ENCODE measurements around the gene NFYB.
"Not testable (repeated sequence)": the region's sequence is repeated elsewhere in the genome, so short reads cannot be mapped to it uniquely, and the experiment has no call there.

NFYB gene

DNA sequence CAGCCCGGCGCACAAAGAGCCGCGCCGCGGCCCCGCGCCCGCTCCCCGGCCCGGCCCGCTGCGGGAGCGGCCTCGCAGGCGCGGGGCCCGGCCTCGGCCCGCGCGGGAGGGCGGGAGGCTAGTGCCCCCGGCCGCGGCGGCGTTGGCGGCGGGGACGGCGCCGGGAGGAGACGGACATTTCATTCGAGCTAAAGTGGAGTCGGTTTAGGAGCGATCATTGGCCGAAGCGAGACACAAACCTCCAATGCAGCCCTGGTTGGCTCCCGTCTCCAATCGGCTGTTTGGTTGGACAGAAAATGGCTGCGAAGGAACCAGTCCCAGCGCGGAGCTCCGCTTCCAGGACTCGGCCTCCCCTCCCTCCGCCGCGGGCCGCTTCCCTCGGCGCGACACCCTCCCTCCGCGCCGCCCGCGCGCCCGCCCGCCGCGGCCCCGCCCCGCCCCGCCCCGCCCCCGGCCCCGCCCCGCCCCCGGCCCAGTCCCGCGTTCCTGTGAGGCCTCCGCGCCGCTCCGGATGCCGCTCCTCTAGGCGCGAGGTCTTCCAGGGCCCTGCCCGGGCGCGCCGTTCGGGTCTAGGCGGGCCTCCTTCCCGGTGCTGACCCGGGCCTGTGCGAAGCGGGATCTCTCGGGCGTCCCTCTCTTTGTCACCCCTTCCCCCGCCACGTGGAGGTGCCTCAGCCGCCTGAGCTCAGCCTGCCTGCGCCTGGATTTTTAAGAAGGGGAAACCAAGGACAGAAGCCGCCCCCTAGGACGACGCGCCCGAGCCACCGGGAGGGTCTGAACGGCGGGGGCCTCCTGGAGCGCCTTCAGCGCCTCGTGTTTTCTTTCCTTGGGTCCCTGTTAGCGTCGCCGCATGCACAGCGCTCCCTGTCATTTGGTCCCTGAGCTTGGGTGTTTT, at the start of gene NFYB:
Gene NFYB (minus strand): TSS at position 309 of the 895 bp plus-strand sequence. CDS start 2,757 bp downstream, outside the sequence.
- CTCF ChIA-PET, result interaction anchor here (0.6 to 1.0 kb wide), 2 partner anchors 29 to 46 kb away, joined by 3 to 5 read pairs; no protein-coding TSS in a partner anchor
- peaks cover 30% of the 10 kb centered on the region for H3K27me3 Mint-ChIP-seq
- peaks cover 27% of the 10 kb centered on the region for H3K4me1 Mint-ChIP-seq
- DNase-seq, result peak; percentile 96
- peak within 1 kb of the TSS; percentile 92 for H3K4me3 Mint-ChIP-seq
- H3K9me3 Mint-ChIP-seq, result no peaks in the 10 kb centered on the region
- H3K27ac Mint-ChIP-seq, result peak within 1 kb of the TSS; percentile 95
- H3K36me3 Mint-ChIP-seq, result peaks cover 3% of the 10 kb centered on the region

DNA sequence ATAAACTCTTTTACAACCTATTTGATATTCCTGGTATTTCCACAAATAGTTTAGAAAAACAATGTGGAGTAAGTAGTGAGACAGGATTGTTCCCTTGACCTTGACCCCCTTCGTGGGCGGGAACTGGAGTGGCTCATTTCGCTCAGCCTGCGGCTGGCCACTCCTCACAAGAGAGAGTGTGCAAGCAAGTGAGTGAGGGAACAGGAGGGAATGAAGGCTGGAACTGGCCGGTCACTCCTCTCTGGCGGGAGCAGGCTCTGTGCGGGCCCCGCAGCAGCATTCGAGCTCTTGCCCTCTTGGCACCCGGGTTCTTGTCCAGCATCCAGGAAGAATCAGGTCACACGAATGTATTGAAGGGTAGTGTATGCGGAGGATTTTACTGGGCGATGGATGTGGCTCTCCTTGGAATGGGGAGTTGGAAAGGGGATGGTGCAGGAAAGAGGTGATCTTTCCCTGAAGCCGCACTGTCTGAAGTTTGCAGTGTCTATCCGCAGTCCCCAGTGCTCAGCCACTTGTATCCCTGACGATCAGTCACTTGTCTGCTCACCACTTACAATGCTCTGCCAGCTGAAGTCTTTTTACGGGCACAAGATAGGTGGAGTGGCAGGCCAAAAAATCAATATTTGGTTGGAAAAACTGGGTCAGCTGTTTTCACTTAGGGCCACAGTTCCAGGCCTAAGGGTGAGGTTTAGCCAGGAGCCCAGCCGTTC, 49.6 kb upstream of the NFYB start:
- Mint-ChIP-seq H3K4me3 (no peak overlapping the region), H3K9me3 (no peaks in the 10 kb centered on the region), H3K27me3 (peaks cover 21% of the 10 kb centered on the region), H3K36me3 (no peaks in the 10 kb centered on the region), H3K4me1 (no peaks in the 10 kb centered on the region), H3K27ac (no peak overlapping the region)
- CTCF ChIA-PET, result interaction anchor here (0.7 kb wide), 1 partner anchor 79 kb away, joined by 5 read pairs; no protein-coding TSS in a partner anchor
- no peak for DNase-seq

DNA sequence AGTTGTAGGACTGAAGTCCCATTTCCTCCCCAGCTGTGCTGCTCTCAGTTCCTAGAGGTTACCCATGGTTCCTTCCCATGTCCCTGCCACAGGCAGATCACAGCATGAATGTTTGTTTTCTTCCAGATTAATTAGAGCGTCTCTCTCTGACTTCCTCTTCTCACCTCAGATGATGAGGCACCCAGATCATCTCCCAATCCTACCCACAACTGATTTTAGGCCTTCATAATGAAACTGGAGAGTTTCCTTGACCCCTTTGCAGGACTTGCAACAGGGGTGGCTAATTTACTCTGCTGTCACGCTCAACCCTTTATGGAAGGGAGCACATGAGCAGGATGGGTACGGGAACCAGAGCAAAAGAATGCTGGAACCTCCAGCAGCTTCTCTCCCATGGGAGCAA, 45.4 kb upstream of the NFYB start:
- H3K27ac Mint-ChIP-seq, result no peak overlapping the region
- no peak overlapping the region for H3K4me3 Mint-ChIP-seq
- no peaks in the 10 kb centered on the region for H3K4me1 Mint-ChIP-seq
- H3K36me3 Mint-ChIP-seq, result no peaks in the 10 kb centered on the region
- H3K27me3 Mint-ChIP-seq, result peaks cover 31% of the 10 kb centered on the region
- H3K9me3 Mint-ChIP-seq, result no peaks in the 10 kb centered on the region
- no peak for DNase-seq
- CTCF ChIA-PET, result interaction anchor here (0.7 to 1.2 kb wide), 2 partner anchors 46 to 62 kb away, joined by 3 read pairs; partner anchors contain the start of gene NFYB

DNA sequence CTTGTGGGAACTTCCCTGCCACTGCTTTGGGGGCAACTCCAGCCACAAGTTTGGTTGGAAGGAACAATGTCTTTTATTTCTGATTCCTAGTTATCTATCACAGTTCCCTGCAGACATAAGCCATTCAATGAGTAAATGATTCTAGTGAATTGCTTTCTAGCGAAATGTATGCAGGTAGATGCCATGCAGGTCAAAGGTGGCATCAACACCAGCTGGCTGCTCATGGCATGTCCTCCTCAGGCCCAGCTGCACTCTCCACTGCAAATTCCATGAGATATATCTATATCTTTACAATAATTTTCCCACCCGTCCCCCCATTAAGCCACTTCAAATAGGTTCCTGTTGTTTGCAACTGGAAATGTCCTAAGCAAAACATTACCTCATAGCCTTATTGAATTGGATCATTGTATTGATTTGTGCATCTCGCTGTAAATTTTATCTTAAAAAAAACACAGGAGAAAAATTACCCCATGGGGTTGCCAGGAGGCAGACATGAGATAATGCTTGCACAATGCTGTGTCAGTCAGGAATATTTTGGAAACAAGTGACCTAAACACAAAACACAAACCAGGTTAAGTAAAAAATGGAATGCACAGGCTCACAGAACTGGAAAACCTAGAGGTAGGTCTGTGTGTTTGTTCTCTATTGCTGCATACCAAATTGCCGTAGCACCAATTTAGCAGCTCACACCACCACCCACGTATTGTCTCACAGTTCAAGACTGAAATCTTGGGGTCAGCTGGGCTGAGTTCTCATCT, 44.8 kb upstream of the NFYB start:
- CTCF ChIA-PET, result no interaction called here
- Mint-ChIP-seq H3K36me3 (no peaks in the 10 kb centered on the region), H3K4me1 (peaks cover 4% of the 10 kb centered on the region)

DNA sequence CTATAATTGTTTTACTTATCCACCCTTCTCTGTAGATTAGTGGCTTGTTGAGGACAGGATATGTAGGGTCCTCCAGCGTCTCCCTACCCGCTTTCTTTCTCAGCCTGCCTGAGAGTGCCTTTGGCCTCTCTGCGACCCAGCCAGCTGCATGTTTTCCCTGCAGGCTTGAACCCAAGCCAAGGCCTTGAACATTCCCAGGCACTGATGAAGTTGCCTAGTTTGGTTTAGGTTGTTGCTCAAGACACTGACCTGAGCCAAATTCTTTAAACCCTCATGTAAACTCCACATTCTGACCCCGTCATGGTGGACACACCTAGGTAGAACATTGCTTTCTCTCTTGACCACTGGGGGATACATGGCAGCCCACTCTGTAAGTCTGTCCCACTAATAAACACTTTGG, 44.1 kb upstream of the NFYB start:
- Mint-ChIP-seq H3K36me3 (no peaks in the 10 kb centered on the region), H3K4me3 (no peak overlapping the region), H3K27ac (no peak overlapping the region), H3K4me1 (peaks cover 10% of the 10 kb centered on the region), H3K9me3 (no peaks in the 10 kb centered on the region), H3K27me3 (peaks cover 42% of the 10 kb centered on the region)
- CTCF ChIA-PET, result no interaction called here
- DNase-seq, result no peak

More for the DNA sequence above, 44.8 kb upstream of the NFYB start:
- Mint-ChIP-seq H3K4me3 (no peak overlapping the region), H3K9me3 (no peaks in the 10 kb centered on the region), H3K27ac (no peak overlapping the region), H3K27me3 (peaks cover 37% of the 10 kb centered on the region)
- no peak for DNase-seq

DNA sequence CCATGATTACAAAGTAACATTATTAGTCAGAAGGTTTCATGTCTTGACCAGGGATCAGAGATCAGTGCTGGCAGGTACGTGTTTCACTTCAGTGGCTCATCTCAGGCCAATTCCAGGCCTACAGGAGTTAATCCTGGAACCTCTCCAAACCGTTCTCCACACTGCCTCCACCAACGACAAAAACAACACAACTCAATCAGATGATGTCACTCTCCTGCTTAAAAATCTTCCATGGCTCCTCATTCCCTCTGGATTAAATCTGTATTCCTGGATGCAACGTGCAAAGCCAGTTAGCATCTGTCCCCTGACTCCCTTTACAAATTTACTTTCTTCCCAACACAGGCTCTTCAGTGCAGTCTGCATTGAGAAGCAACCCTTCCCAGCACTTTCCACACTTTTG, 43.3 kb upstream of the NFYB start:
- CTCF ChIA-PET, result no interaction called here
- no peak for DNase-seq
- no peak overlapping the region for H3K27ac Mint-ChIP-seq
- peaks cover 43% of the 10 kb centered on the region for H3K27me3 Mint-ChIP-seq
- H3K4me1 Mint-ChIP-seq, result peaks cover 10% of the 10 kb centered on the region
- H3K9me3 Mint-ChIP-seq, result no peaks in the 10 kb centered on the region
- H3K36me3 Mint-ChIP-seq, result no peaks in the 10 kb centered on the region
- no peak overlapping the region for H3K4me3 Mint-ChIP-seq

DNA sequence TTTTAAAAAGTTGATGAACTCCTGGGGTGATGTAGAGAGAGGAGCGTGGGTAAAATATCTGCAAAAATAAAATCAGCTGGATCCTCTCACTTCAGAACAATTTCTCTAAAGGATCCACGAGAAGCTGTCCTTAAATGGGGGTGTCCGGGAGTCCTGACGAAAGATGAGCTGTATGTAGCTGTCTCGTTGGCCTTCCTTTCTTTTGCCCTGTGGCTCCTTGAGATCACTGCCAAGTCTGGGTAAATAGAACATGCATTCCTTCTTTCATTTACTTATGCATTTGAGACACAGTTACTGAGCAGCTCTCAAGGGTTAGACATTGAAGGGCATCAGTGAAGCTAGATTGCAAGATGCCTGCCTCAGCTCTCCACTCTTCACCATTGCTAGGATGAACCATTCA, 42.4 kb upstream of the NFYB start:
- Mint-ChIP-seq H3K27me3 (peaks cover 42% of the 10 kb centered on the region), H3K27ac (no peak overlapping the region), H3K9me3 (no peaks in the 10 kb centered on the region), H3K36me3 (no peaks in the 10 kb centered on the region), H3K4me1 (peaks cover 10% of the 10 kb centered on the region), H3K4me3 (no peak overlapping the region)
- CTCF ChIA-PET, result no interaction called here
- DNase-seq, result no peak

DNA sequence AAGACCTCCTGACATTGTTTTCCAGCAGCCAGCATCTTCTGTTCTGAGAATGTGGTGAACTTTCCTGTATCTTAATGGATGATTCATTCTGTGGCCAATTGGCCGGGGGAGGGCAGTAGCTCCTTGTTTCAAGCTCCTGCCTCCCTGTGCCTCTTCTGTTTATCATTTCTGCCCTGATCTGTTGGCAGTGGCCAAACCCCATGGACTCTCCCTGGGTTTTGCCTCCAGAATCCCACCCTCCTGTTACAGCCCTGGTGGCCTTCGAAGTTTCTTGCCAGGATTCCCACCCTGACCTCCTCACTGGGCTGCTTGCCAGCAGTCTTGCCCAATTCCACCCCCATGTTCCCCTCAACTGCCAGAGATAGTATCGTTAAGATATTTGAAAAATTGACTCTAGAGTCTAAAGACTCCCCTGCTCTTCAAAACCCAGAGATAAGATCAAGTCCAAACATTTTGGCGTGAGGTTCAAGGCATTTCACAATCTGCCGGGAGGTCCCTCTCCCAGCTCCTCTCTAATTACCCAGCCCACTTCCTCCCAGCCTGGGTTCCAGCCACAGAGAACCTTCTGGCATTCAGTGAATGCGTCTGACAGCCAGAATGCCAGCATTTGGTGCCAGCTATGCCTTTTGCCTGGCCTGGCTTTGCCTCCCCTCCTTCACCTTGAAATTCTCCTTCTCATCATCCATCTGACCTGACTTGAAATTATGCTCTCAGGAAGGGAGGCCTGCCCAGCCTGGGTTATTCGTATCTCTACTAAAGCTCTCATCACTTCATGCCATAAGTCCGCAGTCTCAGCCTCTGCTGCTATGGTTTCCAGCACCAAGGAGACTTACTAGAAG, 39.9 kb upstream of the NFYB start:
- CTCF ChIA-PET, result no interaction called here
- peaks cover 22% of the 10 kb centered on the region for H3K27me3 Mint-ChIP-seq
- peak; percentile 25 for DNase-seq
- peaks cover 10% of the 10 kb centered on the region for H3K4me1 Mint-ChIP-seq
- no peak overlapping the region for H3K27ac Mint-ChIP-seq
- H3K9me3 Mint-ChIP-seq, result no peaks in the 10 kb centered on the region
- no peak overlapping the region for H3K4me3 Mint-ChIP-seq
- H3K36me3 Mint-ChIP-seq, result no peaks in the 10 kb centered on the region

DNA sequence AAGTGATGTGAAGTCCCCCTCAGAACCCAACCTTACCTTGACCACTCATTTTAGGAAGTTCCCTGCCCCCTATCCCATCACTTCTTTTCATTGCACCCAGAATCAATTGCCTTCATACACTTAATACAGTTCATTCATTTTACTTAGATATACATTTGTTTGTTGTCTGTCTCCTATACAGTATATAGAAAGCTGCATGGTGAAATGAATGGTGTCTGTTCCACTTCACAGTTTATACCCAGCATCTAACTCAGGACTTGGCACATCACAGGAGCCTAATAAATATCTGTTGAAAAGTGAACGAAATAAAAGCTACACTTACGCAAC, 39.3 kb upstream of the NFYB start:
- no peaks in the 10 kb centered on the region for H3K9me3 Mint-ChIP-seq
- H3K27me3 Mint-ChIP-seq, result peaks cover 22% of the 10 kb centered on the region
- H3K4me1 Mint-ChIP-seq, result peaks cover 10% of the 10 kb centered on the region
- no peak overlapping the region for H3K4me3 Mint-ChIP-seq
- no peak for DNase-seq
- H3K27ac Mint-ChIP-seq, result no peak overlapping the region
- CTCF ChIA-PET, result no interaction called here
- no peaks in the 10 kb centered on the region for H3K36me3 Mint-ChIP-seq

DNA sequence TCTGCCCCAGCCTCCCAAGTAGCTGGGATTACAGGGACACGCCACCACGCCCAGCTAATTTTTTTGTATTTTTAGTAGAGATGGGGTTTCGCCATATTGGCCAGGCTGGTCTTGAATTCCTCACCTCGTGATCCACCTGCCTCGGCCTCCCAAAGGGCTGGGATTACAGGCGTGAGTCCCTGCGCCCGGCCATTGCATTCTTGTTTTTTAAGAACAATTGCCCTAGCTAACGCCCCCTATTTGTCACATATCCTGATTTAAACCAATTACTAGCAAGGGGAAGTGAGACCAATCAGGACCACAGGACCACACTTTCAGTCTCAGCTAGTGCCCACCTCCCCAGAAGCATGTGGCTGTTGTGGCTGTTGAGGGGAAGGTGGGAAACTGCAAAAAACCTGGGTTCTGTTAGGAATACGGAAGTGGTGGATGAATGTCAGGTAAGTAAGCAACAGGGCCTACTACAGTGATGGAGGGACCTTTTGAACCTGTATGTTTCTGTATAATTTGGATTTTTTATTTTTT, 37.8 kb upstream of the NFYB start:
- Mint-ChIP-seq H3K4me1 (peaks cover 10% of the 10 kb centered on the region), H3K27ac (no peak overlapping the region), H3K9me3 (no peaks in the 10 kb centered on the region), H3K4me3 (no peak overlapping the region), H3K36me3 (no peaks in the 10 kb centered on the region), H3K27me3 (peaks cover 12% of the 10 kb centered on the region)
- CTCF ChIA-PET, result interaction anchor here (0.5 kb wide), 1 partner anchor 178 kb away, joined by 4 read pairs; no protein-coding TSS in a partner anchor
- DNase-seq, result no peak

DNA sequence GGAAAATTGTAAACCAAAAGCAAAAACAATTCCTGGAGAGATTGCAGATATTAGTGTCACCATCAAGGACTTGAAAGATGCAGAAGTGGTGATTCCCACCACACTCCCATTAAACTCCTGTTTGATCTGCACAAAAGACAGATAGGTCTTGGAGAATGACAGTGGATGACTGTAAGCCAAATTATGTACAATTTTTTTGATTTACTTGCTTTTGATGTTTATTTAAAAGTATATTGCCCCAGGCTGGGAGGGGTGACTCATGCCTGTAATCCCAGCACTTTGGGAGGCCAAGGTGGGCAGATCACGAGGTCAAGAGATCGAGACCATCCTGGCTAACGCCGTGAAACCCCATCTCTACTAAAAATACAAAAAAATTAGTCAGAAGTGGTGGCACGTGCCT, 35.8 kb upstream of the NFYB start:
- CTCF ChIA-PET, H3K9me3 Mint-ChIP-seq, H3K27ac Mint-ChIP-seq, H3K36me3 Mint-ChIP-seq, DNase-seq, H3K4me3 Mint-ChIP-seq: not testable (repeated sequence)
- H3K27me3 Mint-ChIP-seq, result peaks cover 19% of the 10 kb centered on the region
- H3K4me1 Mint-ChIP-seq, result peaks cover 10% of the 10 kb centered on the region

DNA sequence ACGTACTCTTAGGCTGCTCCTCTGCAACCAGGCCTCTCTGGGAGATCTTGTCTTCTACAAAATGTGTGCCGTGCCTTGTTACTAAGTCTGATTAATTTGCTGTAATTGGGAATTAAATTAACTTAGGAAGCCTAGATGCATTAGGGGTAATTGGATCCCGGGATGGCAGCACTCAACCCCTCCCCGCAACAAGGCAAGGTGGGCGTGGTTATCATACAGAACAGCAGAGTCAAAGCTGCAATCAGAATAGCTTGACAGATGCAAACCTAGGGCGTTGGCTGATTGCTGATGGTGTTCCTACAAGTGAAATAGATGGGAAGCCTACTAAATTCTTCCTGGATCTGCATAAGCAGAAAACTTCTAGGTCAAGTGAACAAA, 34.5 kb upstream of the NFYB start:
- no peaks in the 10 kb centered on the region for H3K36me3 Mint-ChIP-seq
- H3K27ac Mint-ChIP-seq, result no peak overlapping the region
- H3K4me1 Mint-ChIP-seq, result peaks cover 4% of the 10 kb centered on the region
- no peak for DNase-seq
- H3K27me3 Mint-ChIP-seq, result peaks cover 22% of the 10 kb centered on the region
- CTCF ChIA-PET, result no interaction called here
- H3K9me3 Mint-ChIP-seq, result no peaks in the 10 kb centered on the region
- H3K4me3 Mint-ChIP-seq, result no peak overlapping the region

DNA sequence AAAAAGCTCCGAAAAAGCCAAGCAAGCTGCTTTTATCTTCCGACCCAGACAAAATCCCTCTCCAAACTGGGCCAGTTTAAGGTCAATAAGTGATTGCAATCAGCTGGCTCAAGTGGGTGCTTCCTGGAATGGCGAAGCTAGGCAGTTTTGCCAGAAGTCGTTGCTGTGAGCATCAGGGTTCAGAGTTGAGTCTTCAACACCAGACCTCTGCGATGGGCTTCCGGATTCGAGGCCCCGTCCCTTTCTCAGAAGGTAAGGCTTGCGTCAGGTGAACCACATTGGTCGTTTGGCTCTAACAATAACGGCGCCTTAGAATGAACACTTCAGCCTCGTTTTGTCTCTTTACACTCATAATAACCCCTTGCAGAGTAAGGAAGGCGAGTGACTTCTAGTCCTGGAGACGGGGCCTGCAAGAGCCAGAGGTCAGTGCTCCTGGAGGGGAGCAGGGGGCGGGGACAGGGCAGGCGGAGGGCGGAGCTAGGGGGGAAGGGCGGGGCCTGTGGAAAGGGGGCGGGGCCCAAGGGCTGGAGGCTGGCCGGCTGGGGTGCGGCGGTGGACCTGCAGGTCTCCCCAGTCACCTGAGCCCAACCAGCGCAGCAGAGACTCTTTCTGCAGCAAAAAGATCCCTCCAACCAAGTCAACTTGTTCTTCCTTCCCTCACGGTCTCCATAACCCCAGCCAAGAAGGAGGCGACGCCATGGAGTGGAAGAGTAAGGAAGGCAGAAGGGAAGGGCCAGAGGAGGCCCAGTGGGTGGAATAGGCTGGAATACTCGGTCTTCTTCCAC, 34.0 kb upstream of the NFYB start:
- Mint-ChIP-seq H3K27me3 (peaks cover 18% of the 10 kb centered on the region), H3K27ac (no peak overlapping the region), H3K9me3 (no peaks in the 10 kb centered on the region), H3K4me1 (no peaks in the 10 kb centered on the region), H3K36me3 (no peaks in the 10 kb centered on the region), H3K4me3 (no peak overlapping the region)
- DNase-seq, result no peak
- CTCF ChIA-PET, result no interaction called here
